Measurements from ENCODE around the gene SP9. TPM values are rescaled to one million over a fixed set of nuclear protein-coding genes. Genes with fewer than 3 reads are reported as not detected.

The SP9 gene
- total RNA-seq, 2 experiments from 2014 or later = not detected

DNA sequence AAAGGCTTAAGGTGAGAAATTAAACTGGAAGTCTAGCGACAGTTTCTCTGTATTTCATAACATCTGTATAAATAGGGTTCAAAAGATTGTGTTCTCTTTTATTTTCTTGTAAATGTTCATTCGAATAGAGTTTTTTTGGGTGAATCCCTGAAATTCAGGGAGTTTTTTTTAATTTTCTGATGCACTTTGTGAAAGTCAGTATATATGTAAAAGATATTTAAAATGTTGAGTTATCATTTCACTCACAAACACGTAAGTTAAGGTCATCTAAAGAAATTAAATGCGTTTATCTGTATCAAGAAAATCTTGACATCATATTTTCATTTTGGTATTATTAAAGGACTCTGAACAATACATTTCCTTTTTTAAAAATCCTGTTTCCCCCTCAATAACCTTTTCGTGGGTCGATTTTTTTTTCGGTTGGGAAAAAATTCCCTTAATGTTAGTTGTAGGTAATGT, 3.4 kb downstream of the SP9 start:
- Histone ChIP-seq H4K20me1 (ENCODE audit: insufficient read depth, low read length) (no peaks in the 10 kb centered on the region), H3K4me2 (ENCODE audit: low read length) (peak overlapping the region; percentile 71; the same call in 1 of the 2 replicates), H3K9me3 (ENCODE audit: low read length) (no peaks in the 10 kb centered on the region), H3K9me2 (ENCODE audit: insufficient read depth, low read length) (no peaks in the 10 kb centered on the region), H3K79me2 (ENCODE audit: insufficient read depth, low read depth, low read length) (no peaks in the 10 kb centered on the region), H3K4me3 (ENCODE audit: low read depth, low read length, poor library complexity, severe bottlenecking) (no peak overlapping the region), H3K27ac (ENCODE audit: low read depth, low read length, poor library complexity, severe bottlenecking) (no peak overlapping the region), H3K36me3 (ENCODE audit: insufficient read depth, low read length) (no peaks in the 10 kb centered on the region), H2AFZ (ENCODE audit: low read length) (no peak overlapping the region), H3K4me1 (ENCODE audit: insufficient read depth, low read length, poor library complexity, severe bottlenecking) (peaks cover 22% of the 10 kb centered on the region)
- TF ChIP-seq EZH2phosphoT487 (IDR thresholded peaks at IDR 0.05; ENCODE audit: borderline replicate concordance, low read depth, low read length) = peak; percentile 75; the same call in 1 of the 2 replicates
- TF ChIP-seq, protein P1, sequence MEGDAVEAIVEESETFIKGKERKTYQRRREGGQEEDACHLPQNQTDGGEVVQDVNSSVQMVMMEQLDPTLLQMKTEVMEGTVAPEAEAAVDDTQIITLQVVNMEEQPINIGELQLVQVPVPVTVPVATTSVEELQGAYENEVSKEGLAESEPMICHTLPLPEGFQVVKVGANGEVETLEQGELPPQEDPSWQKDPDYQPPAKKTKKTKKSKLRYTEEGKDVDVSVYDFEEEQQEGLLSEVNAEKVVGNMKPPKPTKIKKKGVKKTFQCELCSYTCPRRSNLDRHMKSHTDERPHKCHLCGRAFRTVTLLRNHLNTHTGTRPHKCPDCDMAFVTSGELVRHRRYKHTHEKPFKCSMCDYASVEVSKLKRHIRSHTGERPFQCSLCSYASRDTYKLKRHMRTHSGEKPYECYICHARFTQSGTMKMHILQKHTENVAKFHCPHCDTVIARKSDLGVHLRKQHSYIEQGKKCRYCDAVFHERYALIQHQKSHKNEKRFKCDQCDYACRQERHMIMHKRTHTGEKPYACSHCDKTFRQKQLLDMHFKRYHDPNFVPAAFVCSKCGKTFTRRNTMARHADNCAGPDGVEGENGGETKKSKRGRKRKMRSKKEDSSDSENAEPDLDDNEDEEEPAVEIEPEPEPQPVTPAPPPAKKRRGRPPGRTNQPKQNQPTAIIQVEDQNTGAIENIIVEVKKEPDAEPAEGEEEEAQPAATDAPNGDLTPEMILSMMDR (conservative IDR thresholded peaks at IDR 0.05; ENCODE audit: low read length) = no peak
- no TSS peak for BruUV-seq (replicated peaks)
- DNase-seq (ENCODE audit: low spot score) = no peak
- ChIA-PET CTCF (ENCODE audit: unreplicated experiment) (no interaction called here), POLR2A (no interaction called here)
- intact Hi-C loops (cut with micrococcal nuclease; ENCODE audit: unreplicated experiment) = loop anchor here (5.0 kb wide), 1 partner anchor 591 kb away; no protein-coding TSS in a partner anchor

DNA sequence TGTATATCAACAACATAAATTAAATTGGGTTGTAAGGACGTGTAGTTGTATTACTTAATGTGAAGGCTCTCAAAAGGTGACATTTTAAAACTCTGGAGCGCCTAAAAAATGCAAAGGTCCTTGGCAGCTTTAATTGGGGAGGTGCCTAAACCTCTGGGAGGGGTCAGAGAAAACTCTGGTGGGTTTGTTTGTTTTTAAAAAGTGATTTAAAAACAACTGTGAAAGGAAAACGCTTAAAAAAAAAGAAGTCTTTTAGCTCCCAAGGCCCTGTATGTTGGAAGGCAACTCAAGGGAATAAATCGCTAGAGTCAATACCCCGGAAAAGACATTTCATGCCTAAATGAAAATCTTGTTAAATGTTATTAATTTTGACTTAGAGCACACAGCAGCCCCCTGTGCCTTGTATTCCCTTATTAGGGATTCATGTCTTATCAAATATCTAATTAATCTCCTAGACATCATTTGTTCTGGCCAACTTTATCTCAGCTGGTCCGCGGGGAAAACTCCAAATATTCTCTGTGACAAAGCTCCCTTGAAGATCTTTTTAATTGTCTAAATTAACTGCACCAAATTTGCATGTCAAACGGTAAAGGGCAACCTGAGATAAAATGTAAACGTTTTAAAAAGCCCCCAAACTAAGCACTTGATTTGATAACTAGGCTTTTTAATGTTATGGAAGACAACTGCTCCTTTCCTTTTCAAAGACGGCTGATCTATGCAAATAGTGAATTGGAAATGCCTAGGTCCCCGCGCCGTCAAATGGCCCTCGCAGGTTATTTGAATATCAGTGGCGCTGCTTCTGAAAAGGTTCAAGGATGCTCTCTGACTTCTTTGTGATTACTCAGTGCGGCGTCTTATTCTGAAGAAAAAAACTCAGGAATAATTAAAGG, 4.2 kb downstream of the SP9 start:
- ChIA-PET POLR2A (no interaction called here), CTCF (ENCODE audit: unreplicated experiment) (no interaction called here)
- no peak overlapping the region for H3K4me2 ChIP-seq (ENCODE audit: low read length)
- no peaks in the 10 kb centered on the region for H3K79me2 ChIP-seq (ENCODE audit: insufficient read depth, low read depth, low read length)
- no peak for DNase-seq (ENCODE audit: low spot score)
- no peak overlapping the region for H2AFZ ChIP-seq (ENCODE audit: low read length)
- H3K27ac ChIP-seq (ENCODE audit: low read depth, low read length, poor library complexity, severe bottlenecking) = no peak overlapping the region
- intact Hi-C loops (cut with micrococcal nuclease; ENCODE audit: unreplicated experiment) = loop anchor here (5.0 kb wide), 1 partner anchor 592 kb away; no protein-coding TSS in a partner anchor
- no peaks in the 10 kb centered on the region for H3K36me3 ChIP-seq (ENCODE audit: insufficient read depth, low read length)
- peaks cover 22% of the 10 kb centered on the region for H3K4me1 ChIP-seq (ENCODE audit: insufficient read depth, low read length, poor library complexity, severe bottlenecking)
- BruUV-seq (replicated peaks) = no TSS peak
- H3K4me3 ChIP-seq (ENCODE audit: low read depth, low read length, poor library complexity, severe bottlenecking) = no peak overlapping the region
- no peaks in the 10 kb centered on the region for H3K9me2 ChIP-seq (ENCODE audit: insufficient read depth, low read length)
- no peak for TF ChIP-seq EZH2phosphoT487 (IDR thresholded peaks at IDR 0.05; ENCODE audit: borderline replicate concordance, low read depth, low read length)
- TF ChIP-seq, protein P1 (conservative IDR thresholded peaks at IDR 0.05; ENCODE audit: low read length) = no peak
- H4K20me1 ChIP-seq (ENCODE audit: insufficient read depth, low read length) = no peaks in the 10 kb centered on the region
- H3K9me3 ChIP-seq (ENCODE audit: low read length) = no peaks in the 10 kb centered on the region

All from OCI-LY7 (cell line).